Neural progenitor cell (in vitro differentiated cells): ENCODE results near the gene FSTL4. TPM values are rescaled to one million over a fixed set of nuclear protein-coding genes. Genes with fewer than 3 reads are reported as not detected.

Experiments
- DNase-seq: peaks from one replicate; pipeline ENCODE4 v3.0.0-alpha.2; 2016; ENCODE audit warnings: low spot score
- H2AFZ ChIP-seq: fragments of 200-600 bp; sonication (generic); replicated peaks from 2 replicates; pipeline ENCODE4 v1.6.1; 2016; ENCODE audit warnings: antibody characterized with exemption
- H3F3A ChIP-seq: fragments of 200-600 bp; sonication (generic); 2 replicates; pipeline ENCODE4 v1.6.1; 2016; ENCODE audit warnings: antibody characterized with exemption, low read depth
- H3K27ac ChIP-seq: fragments of 200-600 bp; sonication (generic); 2 replicates; pipeline ENCODE4 v1.5.1; 2016; ENCODE audit warnings: mild to moderate bottlenecking
- H3K27me3 ChIP-seq: fragments of 200-600 bp; sonication (generic); 2 replicates; pipeline ENCODE4 v1.6.1; 2016; ENCODE audit warnings: mild to moderate bottlenecking, moderate library complexity
- H3K36me3 ChIP-seq: fragments of 200-600 bp; sonication (generic); 2 replicates; pipeline ENCODE4 v1.5.1; 2016
- H3K4me1 ChIP-seq: fragments of 200-600 bp; sonication (generic); 2 replicates; pipeline ENCODE4 v1.6.1; 2016; ENCODE audit warnings: mixed run types
- H3K4me2 ChIP-seq: fragments of 200-600 bp; sonication (generic); 2 replicates; pipeline ENCODE4 v1.6.1; 2016
- H3K4me3 ChIP-seq: fragments of 200-600 bp; sonication (generic); 2 replicates; pipeline ENCODE4 v1.5.1; 2016
- H3K79me2 ChIP-seq: fragments of 200-600 bp; sonication (generic); 2 replicates; pipeline ENCODE4 v1.6.1; 2016; ENCODE audit warnings: low read depth
- H3K9ac ChIP-seq: fragments of 200-600 bp; sonication (generic); 2 replicates; pipeline ENCODE4 v1.6.1; 2016
- H3K9me3 ChIP-seq: fragments of 200-600 bp; sonication (generic); 2 replicates; pipeline ENCODE4 v1.5.1; 2016; ENCODE audit warnings: low read depth
- H4K20me1 ChIP-seq: fragments of 200-600 bp; sonication (generic); 2 replicates; pipeline ENCODE4 v1.6.1; 2016; ENCODE audit warnings: low read depth
- H3K27ac Mint-ChIP-seq: 3 replicates; pipeline ENCODE4 v1.8.0; 2021; ENCODE audit warnings: mixed read lengths
- H3K27me3 Mint-ChIP-seq: 2 replicates; pipeline ENCODE4 v1.8.0; 2022; ENCODE audit warnings: low read depth, mild to moderate bottlenecking, inconsistent platforms, moderate library complexity, mixed read lengths; ENCODE audit not compliant: insufficient read depth
- H3K36me3 Mint-ChIP-seq: 3 replicates; pipeline ENCODE4 v1.8.0; 2021; ENCODE audit warnings: mixed read lengths
- H3K4me1 Mint-ChIP-seq: 3 replicates; pipeline ENCODE4 v1.8.0; 2021; ENCODE audit warnings: mixed read lengths
- H3K4me3 Mint-ChIP-seq: 3 replicates; pipeline ENCODE4 v1.8.0; 2021; ENCODE audit warnings: mild to moderate bottlenecking, moderate library complexity, mixed read lengths
- H3K9me3 Mint-ChIP-seq: 3 replicates; pipeline ENCODE4 v1.8.0; 2020; ENCODE audit warnings: mixed read lengths
- EZH2 ChIP-seq: fragments of 200-600 bp; sonication (generic); IDR thresholded peaks from 2 replicates; pipeline ENCODE4 v1.6.1; 2017; ENCODE audit warnings: antibody characterized with exemption, mild to moderate bottlenecking, moderate library complexity
- EZH2phosphoT487 ChIP-seq: fragments of 200-600 bp; sonication (generic); IDR thresholded peaks from 2 replicates; pipeline ENCODE4 v1.6.1; 2017; ENCODE audit warnings: antibody characterized with exemption
- total RNA-seq: library from RNA; depleted of rRNA; stranded (reverse); fragments of >200 nt; gene quantifications from 2 replicates; pipeline ENCODE4 v1.2.3, GENCODE V29; 2015; ENCODE audit warnings: low replicate concordance
- TF ChIP-seq, protein P1 (sequence below): fragments of 200-600 bp; sonication (generic); IDR thresholded peaks from 2 replicates; pipeline ENCODE4 v1.5.1; 2017; ENCODE audit warnings: antibody characterized with exemption, mild to moderate bottlenecking

FSTL4 gene
- total RNA-seq, 1 donor from 2014 or later: 0.95 TPM

DNA sequence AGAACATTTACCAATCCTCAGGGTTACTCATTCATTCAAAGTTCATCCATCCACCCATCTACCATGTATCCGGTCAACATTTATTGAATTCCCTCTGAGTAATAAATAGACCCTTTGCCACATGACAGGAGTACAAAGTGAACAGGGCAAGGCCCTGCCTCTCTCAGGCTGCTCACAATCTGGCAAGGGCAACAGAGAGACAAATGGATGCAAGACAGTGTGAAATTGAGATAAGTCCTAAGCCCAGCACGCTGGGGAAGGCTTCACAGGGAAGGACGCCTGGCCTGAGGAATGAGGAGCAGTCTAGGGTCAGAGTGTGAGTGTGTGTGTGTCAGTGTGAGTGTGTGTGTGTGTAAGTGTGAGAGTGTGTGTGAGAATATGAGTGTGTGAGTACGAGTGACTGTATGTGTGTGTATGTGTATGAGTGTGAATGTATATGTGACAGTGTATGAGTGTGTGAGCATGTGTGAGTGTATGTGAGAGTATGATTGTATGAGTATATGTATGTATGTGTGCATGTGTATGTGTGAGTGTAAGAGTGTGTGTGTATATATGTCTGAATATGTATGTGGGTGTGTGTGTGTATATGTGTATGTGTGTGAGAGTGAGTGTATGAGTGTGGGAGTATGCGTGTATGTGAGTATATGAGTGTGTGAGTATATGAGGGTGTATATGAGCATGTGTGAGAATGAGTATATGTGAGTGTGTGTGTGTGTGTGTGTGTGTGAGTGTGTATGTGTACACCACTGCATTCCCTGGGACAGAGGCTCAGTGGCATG is 145.6 kb downstream of the FSTL4 start:
- Histone ChIP-seq H3K9me3 (no peaks in the 10 kb centered on the region), H3F3A (no peaks in the 10 kb centered on the region), H3K4me3 (no peak overlapping the region), H3K4me1 (peaks cover 7% of the 10 kb centered on the region), H4K20me1 (no peaks in the 10 kb centered on the region), H3K9ac (no peak overlapping the region), H3K79me2 (no peaks in the 10 kb centered on the region), H3K27me3 (no peaks in the 10 kb centered on the region), H2AFZ (no peak overlapping the region), H3K4me2 (no peak overlapping the region), H3K27ac (no peak overlapping the region), H3K36me3 (no peaks in the 10 kb centered on the region)
- H3K27me3 Mint-ChIP-seq: peaks cover 7% of the 10 kb centered on the region
- no peaks in the 10 kb centered on the region for H3K4me1 Mint-ChIP-seq
- TF ChIP-seq EZH2phosphoT487: no peak
- no peak for TF ChIP-seq EZH2
- TF ChIP-seq, protein P1, sequence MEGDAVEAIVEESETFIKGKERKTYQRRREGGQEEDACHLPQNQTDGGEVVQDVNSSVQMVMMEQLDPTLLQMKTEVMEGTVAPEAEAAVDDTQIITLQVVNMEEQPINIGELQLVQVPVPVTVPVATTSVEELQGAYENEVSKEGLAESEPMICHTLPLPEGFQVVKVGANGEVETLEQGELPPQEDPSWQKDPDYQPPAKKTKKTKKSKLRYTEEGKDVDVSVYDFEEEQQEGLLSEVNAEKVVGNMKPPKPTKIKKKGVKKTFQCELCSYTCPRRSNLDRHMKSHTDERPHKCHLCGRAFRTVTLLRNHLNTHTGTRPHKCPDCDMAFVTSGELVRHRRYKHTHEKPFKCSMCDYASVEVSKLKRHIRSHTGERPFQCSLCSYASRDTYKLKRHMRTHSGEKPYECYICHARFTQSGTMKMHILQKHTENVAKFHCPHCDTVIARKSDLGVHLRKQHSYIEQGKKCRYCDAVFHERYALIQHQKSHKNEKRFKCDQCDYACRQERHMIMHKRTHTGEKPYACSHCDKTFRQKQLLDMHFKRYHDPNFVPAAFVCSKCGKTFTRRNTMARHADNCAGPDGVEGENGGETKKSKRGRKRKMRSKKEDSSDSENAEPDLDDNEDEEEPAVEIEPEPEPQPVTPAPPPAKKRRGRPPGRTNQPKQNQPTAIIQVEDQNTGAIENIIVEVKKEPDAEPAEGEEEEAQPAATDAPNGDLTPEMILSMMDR: no peak
- H3K9me3 Mint-ChIP-seq: no peaks in the 10 kb centered on the region
- no peak for DNase-seq
- no peaks in the 10 kb centered on the region for H3K36me3 Mint-ChIP-seq
- H3K27ac Mint-ChIP-seq: no peak overlapping the region
- H3K4me3 Mint-ChIP-seq: no peak overlapping the region

DNA sequence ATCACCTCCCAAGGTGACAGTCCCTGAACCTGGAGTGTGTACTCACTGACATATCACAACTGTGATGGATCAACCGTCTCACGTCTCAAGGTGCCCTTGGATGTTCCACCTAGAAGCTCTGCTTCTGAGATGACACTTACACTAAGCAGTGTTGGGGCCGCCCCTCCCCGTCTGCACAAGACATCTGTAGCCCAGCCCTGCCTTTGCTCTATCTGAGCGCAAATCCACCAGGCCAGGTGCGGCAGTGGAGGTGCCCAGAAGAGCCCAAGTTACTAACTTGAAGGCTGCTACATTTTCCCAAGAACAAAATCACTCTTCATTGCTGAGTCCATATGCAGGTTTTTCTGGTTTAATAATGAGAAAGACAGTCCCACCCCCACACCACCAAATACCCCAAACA is 148.3 kb downstream of the FSTL4 start:
- no peak overlapping the region for H3K27ac Mint-ChIP-seq
- Histone ChIP-seq H3K79me2 (no peaks in the 10 kb centered on the region), H3K4me3 (no peak overlapping the region), H3K9me3 (no peaks in the 10 kb centered on the region), H3K4me2 (no peak overlapping the region), H3K27me3 (no peaks in the 10 kb centered on the region), H3K36me3 (no peaks in the 10 kb centered on the region), H3K27ac (no peak overlapping the region), H2AFZ (no peak overlapping the region), H4K20me1 (no peaks in the 10 kb centered on the region), H3F3A (no peaks in the 10 kb centered on the region), H3K4me1 (peaks cover 7% of the 10 kb centered on the region), H3K9ac (no peak overlapping the region)
- peaks cover 9% of the 10 kb centered on the region for H3K4me1 Mint-ChIP-seq
- no peaks in the 10 kb centered on the region for H3K9me3 Mint-ChIP-seq
- H3K4me3 Mint-ChIP-seq: no peak overlapping the region
- no peak for DNase-seq
- H3K27me3 Mint-ChIP-seq: peaks cover 7% of the 10 kb centered on the region
- no peaks in the 10 kb centered on the region for H3K36me3 Mint-ChIP-seq
- TF ChIP-seq, protein P1: no peak

DNA sequence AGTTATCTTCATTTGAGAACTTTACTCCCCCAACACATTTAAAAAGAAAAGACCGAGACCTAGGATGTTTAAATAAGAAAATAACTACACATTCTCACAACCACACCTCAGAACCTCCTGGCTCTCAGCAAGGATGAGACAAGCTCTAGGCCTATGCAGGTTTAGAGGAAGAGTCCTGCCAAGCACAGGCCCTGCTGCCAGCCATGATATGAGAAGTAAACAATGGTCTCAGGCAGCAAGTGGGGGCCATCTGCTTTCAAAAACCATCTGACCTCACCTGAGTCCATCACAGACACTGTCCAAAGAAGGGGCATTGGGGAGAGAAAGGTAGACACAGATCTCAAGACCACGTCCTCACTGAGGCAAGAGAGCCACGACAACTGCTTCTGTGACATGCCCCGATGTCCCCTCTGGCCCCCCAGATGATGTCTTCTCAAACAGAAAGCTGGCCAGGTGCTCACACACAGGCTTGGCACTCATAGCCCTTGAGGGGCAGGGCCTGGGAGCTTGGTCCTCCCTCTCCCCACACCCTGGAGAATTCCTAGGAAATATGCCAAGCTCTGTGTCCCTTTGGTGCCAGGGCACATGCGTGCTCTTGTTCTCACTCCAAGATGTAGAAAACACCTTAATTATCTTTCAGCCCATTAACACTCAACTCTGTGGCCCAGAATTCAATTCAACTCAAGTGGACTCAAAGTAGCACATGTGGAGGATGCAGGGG is 150.4 kb downstream of the FSTL4 start:
- Histone ChIP-seq H3K4me1 (peaks cover 8% of the 10 kb centered on the region), H4K20me1 (no peaks in the 10 kb centered on the region), H3K9ac (no peak overlapping the region), H3K27ac (no peak overlapping the region), H3F3A (no peaks in the 10 kb centered on the region), H3K27me3 (no peaks in the 10 kb centered on the region), H2AFZ (no peak overlapping the region), H3K9me3 (no peaks in the 10 kb centered on the region), H3K36me3 (no peaks in the 10 kb centered on the region), H3K4me2 (no peak overlapping the region), H3K79me2 (no peaks in the 10 kb centered on the region), H3K4me3 (no peak overlapping the region)
- TF ChIP-seq, protein P1: no peak
- no peak for TF ChIP-seq EZH2phosphoT487
- no peak for TF ChIP-seq EZH2
- Mint-ChIP-seq H3K9me3 (no peaks in the 10 kb centered on the region), H3K36me3 (no peaks in the 10 kb centered on the region), H3K27me3 (peaks cover 7% of the 10 kb centered on the region), H3K27ac (no peak overlapping the region), H3K4me1 (peaks cover 20% of the 10 kb centered on the region), H3K4me3 (no peak overlapping the region)
- no peak for DNase-seq
